Prostate gland (tissue), 2 donors: ENCODE data around the gene MBD3.

Source experiments
- CTCF ChIP-seq, 4 experiments: fragments of 200-600 bp in 2 of 4; fragments of 450-650 bp in 2 of 4; sonication (generic) in 2 of 4; IDR thresholded peaks; 1 replicate in 3 of 4; 2 replicates in 1 of 4; pipeline ENCODE4 v1.5.1; 2016 to 2019; ENCODE audit warnings: antibody characterized with exemption in 4 of 4, mild to moderate bottlenecking in 2 of 4, moderate library complexity in 2 of 4
- POLR2A ChIP-seq: fragments of 450-650 bp; IDR thresholded peaks from one replicate; pipeline ENCODE4 v1.6.1; 2016; ENCODE audit warnings: antibody characterized with exemption, mild to moderate bottlenecking

GRCh38 chr19:1587872-1588271, 4.8 kb downstream of the MBD3 start:
- TF ChIP-seq POLR2A (no peak), CTCF (IDR thresholded peaks at IDR 0.05) (no peak)
